ENCODE measurements around the gene GABRP. TPM values are rescaled to one million over a fixed set of nuclear protein-coding genes. Genes with fewer than 3 reads are reported as not detected.

The GABRP gene
- total and polyA plus RNA-seq, 9 donors = 0.13 to 3.9 (median 0.24) TPM; not detected in 2

DNA sequence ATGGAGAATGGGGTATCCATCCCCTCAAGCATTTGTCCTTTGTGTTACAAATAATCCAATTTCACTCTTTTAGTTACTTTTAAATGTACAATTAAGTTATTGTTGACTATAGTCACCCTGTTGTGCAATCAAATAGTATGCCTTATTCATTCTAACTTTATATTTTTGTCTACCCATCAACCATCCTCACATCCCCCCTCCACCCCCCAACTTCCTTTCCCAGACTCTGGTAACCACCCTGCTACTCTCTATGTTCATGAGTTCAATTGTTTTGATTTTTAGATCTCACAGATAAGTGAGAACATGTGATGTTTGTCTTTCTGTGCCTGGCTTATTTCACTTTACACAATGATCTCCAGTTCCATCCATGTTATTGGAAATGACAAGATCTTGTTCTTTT is 62.9 kb downstream of the GABRP start:
- no peaks in the 10 kb centered on the region for H3K9me3 ChIP-seq
- TF ChIP-seq EP300 (IDR thresholded peaks at IDR 0.05) (no peak), CTCF (IDR thresholded peaks at IDR 0.05) (no peak), POLR2A (IDR thresholded peaks at IDR 0.05) (no peak)
- no peaks in the 10 kb centered on the region for H3K36me3 ChIP-seq
- H3K27me3 ChIP-seq = no peaks in the 10 kb centered on the region
- no peak overlapping the region for H3K27ac ChIP-seq
- H3K4me3 ChIP-seq = no peak overlapping the region
- no peaks in the 10 kb centered on the region for H3K4me1 ChIP-seq (ENCODE audit: insufficient read depth)
- intact Hi-C loops (cut with DNase I) = no loop called here
- DNase-seq = no peak

DNA sequence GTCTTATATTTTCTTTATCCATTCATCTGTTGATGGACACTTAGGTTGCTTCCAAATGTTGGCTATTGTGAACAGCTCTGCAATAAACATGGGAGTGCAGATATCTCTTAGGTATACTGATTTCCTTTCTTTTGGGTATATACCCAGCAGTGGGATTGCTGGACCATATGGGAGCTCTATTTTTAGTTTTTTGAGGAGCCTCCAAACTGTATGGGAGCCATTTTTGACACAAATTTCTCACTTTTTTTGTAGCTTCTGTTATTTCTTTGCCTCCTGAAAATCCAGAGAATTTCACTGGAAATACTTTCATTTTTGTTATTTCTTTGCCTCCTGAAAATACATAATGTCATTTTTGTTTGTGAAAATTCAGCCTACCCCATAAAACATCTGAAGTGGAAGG is 63.3 kb downstream of the GABRP start:
- Histone ChIP-seq H3K4me3 (no peak overlapping the region), H3K9me3 (no peaks in the 10 kb centered on the region), H3K27me3 (no peaks in the 10 kb centered on the region), H3K36me3 (no peaks in the 10 kb centered on the region), H3K4me1 (ENCODE audit: insufficient read depth) (no peaks in the 10 kb centered on the region), H3K27ac (no peak overlapping the region)
- intact Hi-C loops (cut with DNase I) = no loop called here
- no peak for DNase-seq
- TF ChIP-seq CTCF (IDR thresholded peaks at IDR 0.05) (no peak), EP300 (IDR thresholded peaks at IDR 0.05) (no peak), POLR2A (IDR thresholded peaks at IDR 0.05) (no peak)

DNA sequence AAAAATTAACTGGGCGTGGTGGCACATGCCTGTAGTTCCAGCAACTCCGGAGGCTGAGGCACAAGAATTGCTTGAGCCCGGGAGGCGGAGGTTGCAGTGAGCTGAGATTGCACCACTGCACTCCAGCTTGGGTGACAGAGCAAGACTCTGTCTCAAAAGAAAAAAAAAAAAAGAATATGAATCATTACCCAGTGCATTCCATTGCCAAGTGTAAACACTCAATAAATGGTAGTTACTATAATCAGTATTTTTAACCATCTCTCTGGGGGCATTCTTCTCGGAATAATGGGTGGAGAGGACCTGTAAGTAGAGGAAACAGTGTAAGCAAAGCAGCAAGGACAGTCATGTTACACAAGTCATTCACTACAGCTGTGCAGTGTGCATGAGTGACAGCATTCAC is 64.5 kb downstream of the GABRP start:
- H3K27me3 ChIP-seq = no peaks in the 10 kb centered on the region
- no peaks in the 10 kb centered on the region for H3K36me3 ChIP-seq
- TF ChIP-seq POLR2A (IDR thresholded peaks at IDR 0.05) = no peak
- TF ChIP-seq EP300 (IDR thresholded peaks at IDR 0.05) = no peak
- TF ChIP-seq CTCF (IDR thresholded peaks at IDR 0.05) = no peak
- H3K4me1 ChIP-seq (ENCODE audit: insufficient read depth) = no peaks in the 10 kb centered on the region
- no peak overlapping the region for H3K27ac ChIP-seq
- H3K9me3 ChIP-seq = no peaks in the 10 kb centered on the region
- no peak overlapping the region for H3K4me3 ChIP-seq
- 65 to 87% (median 82%) methylated on average over 5 of the region's 5 CpGs for WGBS, 3 donors
- intact Hi-C loops (cut with DNase I) = no loop called here
- no peak for DNase-seq

- WGBS, 3 donors = 66 to 75% (median 72%) methylated on average over 2 of the region's 2 CpGs
- intact Hi-C loops (cut with DNase I) = no loop called here
- Histone ChIP-seq H3K27ac (no peak overlapping the region), H3K4me1 (ENCODE audit: insufficient read depth) (no peaks in the 10 kb centered on the region), H3K27me3 (no peaks in the 10 kb centered on the region), H3K4me3 (no peak overlapping the region), H3K36me3 (no peaks in the 10 kb centered on the region), H3K9me3 (no peaks in the 10 kb centered on the region)
- no peak for DNase-seq
- no peak for TF ChIP-seq CTCF (IDR thresholded peaks at IDR 0.05)
- TF ChIP-seq POLR2A (IDR thresholded peaks at IDR 0.05) = no peak
- TF ChIP-seq EP300 (IDR thresholded peaks at IDR 0.05) = no peak
Observed at GRCh38 chr5:170849374-170849773, 65.8 kb downstream of the GABRP start.

- intact Hi-C loops (cut with DNase I) = no loop called here
Observed at GRCh38 chr5:170854566-170854965, 71.0 kb downstream of the GABRP start.

More at GRCh38 chr5:170854566-170854965, 71.0 kb downstream of the GABRP start:
- Histone ChIP-seq H3K27ac (no peak overlapping the region), H3K4me3 (no peak overlapping the region), H3K36me3 (no peaks in the 10 kb centered on the region), H3K27me3 (no peaks in the 10 kb centered on the region), H3K9me3 (no peaks in the 10 kb centered on the region), H3K4me1 (ENCODE audit: insufficient read depth) (no peaks in the 10 kb centered on the region)
- 60 to 68% (median 64%) methylated on average over 6 of the region's 6 CpGs for WGBS, 3 donors
- TF ChIP-seq POLR2A (IDR thresholded peaks at IDR 0.05) = no peak
- no peak for TF ChIP-seq CTCF (IDR thresholded peaks at IDR 0.05)
- TF ChIP-seq EP300 (IDR thresholded peaks at IDR 0.05) = no peak
- no peak for DNase-seq
